Large intestine (tissue), 3 donors: ENCODE measurements around the gene PARP8. TPM values are rescaled to one million over a fixed set of nuclear protein-coding genes. Genes with fewer than 3 reads are reported as not detected.
A peak's percentile ranks its signal among the peaks of the same experiment; 100 is the strongest.

Source experiments
- DNase-seq, 2 donors: peaks; one replicate each; pipeline versions ENCODE4 v3.0.0 to v3.0.0-alpha.2; 2013
- H3K27ac ChIP-seq: one replicate; pipeline ENCODE4 v1.5.1; 2013; ENCODE audit warnings: low read length
- H3K27me3 ChIP-seq: 2 replicates; pipeline ENCODE4 v1.6.1; 2013; ENCODE audit warnings: low read length; ENCODE audit not compliant: control insufficient read depth, insufficient read depth
- H3K36me3 ChIP-seq: 2 replicates; pipeline ENCODE4 v1.6.1; 2013; ENCODE audit warnings: low read length; ENCODE audit not compliant: control insufficient read depth, insufficient read depth
- H3K4me1 ChIP-seq: one replicate; pipeline ENCODE4 v1.6.1; 2013; ENCODE audit warnings: low read length; ENCODE audit not compliant: control insufficient read depth, insufficient read depth
- H3K4me3 ChIP-seq: one replicate; pipeline ENCODE4 v1.5.1; 2013; ENCODE audit warnings: low read length
- H3K9me3 ChIP-seq: one replicate; pipeline ENCODE4 v1.6.1; 2013; ENCODE audit warnings: mild to moderate bottlenecking, low read depth, low read length, moderate library complexity; ENCODE audit not compliant: control insufficient read depth
- WGBS: methylation state at CpG from one replicate; pipeline ENCODE4 v1.1.5; 2013; ENCODE audit warnings: low lambda C conversion rate; ENCODE audit not compliant: insufficient coverage; 5-methylcytosine and 5-hydroxymethylcytosine counted together
- polyA plus RNA-seq: library from polyadenylated mRNA; unstranded; fragments of 120-200 nt; gene quantifications from one replicate; pipeline ENCODE4 v1.2.1, GENCODE V29; 2013

PARP8 gene
- polyA plus RNA-seq, 1 donor, result 16.9 TPM

DNA sequence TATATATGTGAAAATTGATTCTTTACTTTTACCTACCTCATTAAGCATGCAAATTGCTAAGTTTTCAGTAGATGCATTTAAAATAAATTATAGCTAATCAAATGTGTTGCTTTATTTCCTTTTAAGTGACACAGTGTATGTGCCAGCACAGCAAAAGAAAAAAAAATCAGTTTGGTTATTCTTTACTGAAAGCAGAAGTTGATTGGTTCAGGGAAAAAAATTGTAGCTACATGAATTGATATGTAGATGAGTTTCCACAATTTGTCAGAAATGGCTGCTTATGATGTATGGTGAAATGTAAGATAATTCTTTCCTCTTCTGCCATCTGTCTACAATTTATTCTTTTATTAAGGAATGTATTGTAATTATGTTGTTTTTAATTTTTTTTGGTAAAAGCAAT, 57.8 kb downstream of the PARP8 start:
- Histone ChIP-seq H3K27ac (no peak overlapping the region), H3K4me1 (no peaks in the 10 kb centered on the region), H3K27me3 (no peaks in the 10 kb centered on the region), H3K36me3 (no peaks in the 10 kb centered on the region), H3K4me3 (no peak overlapping the region), H3K9me3 (no peaks in the 10 kb centered on the region)
- DNase-seq, result no peak

DNA sequence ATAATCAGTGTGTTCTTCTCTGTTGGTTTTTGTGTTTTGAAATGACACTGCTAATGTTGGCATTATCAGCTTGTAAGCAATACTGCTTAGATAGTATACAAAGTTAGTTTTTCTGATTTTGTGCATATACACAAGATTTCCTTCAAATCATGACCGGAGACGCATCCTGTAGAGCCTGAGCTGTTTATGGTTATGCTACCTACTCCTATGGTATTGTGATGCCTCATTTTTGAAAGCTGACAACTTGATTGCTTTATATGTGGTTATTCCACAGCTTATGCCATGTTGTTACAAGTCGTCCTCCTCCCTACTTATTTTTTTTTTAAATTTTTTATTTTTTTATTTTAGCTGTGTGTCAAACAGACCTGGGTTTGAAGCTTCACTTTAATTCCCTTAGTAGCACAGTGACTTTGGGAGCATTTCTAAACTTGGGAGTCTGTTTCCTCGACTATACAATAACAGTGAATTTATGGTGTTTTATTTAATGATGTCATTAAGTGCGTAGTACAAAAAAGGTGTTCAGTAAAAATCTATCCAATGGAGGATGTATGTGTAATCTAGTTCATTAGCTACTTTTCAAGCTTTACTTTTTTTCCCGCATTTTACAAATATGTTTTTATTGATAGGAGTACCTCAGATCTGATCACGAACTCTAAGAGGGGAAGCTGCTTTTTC, 59.5 kb downstream of the PARP8 start:
- no peaks in the 10 kb centered on the region for H3K9me3 ChIP-seq
- no peak overlapping the region for H3K27ac ChIP-seq
- WGBS, result 92% methylated on average over 5 of the region's 7 CpGs
- H3K4me3 ChIP-seq, result no peak overlapping the region
- H3K27me3 ChIP-seq, result no peaks in the 10 kb centered on the region
- no peaks in the 10 kb centered on the region for H3K4me1 ChIP-seq
- no peaks in the 10 kb centered on the region for H3K36me3 ChIP-seq
- DNase-seq, result no peak

DNA sequence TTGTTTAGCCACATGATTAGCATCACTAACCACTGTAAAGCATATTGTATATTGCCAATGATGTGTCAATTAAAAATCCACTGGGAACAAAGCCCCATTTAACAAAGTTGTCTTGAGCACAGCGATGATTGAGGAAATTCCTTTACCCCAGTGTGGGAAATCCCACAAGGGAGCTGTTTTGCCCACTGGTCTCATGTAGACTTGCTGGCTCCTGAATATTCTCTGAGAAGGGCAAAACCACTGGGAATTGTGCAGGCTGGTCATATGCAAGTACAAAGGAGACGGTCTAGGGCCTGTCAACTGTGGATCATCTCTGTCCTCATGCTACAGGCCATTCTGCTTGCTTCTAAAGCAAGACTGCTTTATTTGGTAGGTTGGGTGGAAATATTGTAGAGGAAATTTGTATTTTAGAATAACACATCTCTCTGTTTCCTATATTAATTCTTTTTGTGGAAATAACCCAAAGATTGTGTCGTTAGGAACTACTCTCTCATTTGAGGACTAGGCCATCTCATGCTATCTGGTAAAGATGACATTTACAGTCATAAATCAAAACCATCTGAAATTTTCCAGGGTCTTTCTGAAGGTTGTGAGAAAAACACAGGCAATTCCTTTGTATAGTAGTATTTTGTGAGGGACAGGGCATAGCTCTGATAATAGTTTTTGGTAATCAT, 60.2 kb downstream of the PARP8 start:
- no peaks in the 10 kb centered on the region for H3K9me3 ChIP-seq
- H3K27ac ChIP-seq, result no peak overlapping the region
- H3K4me3 ChIP-seq, result no peak overlapping the region
- WGBS, result 60% methylated on average over 1 of the region's 3 CpGs
- DNase-seq, result no peak
- no peaks in the 10 kb centered on the region for H3K27me3 ChIP-seq
- no peaks in the 10 kb centered on the region for H3K36me3 ChIP-seq
- H3K4me1 ChIP-seq, result no peaks in the 10 kb centered on the region

GRCh38 chr5:50727149-50727496, 60.7 kb downstream of the PARP8 start:
- Histone ChIP-seq H3K27me3 (no peaks in the 10 kb centered on the region), H3K4me1 (no peaks in the 10 kb centered on the region), H3K27ac (no peak overlapping the region), H3K36me3 (no peaks in the 10 kb centered on the region), H3K4me3 (no peak overlapping the region), H3K9me3 (no peaks in the 10 kb centered on the region)
- no peak for DNase-seq
- WGBS, result 80% methylated on average over 1 of the region's 5 CpGs

DNA sequence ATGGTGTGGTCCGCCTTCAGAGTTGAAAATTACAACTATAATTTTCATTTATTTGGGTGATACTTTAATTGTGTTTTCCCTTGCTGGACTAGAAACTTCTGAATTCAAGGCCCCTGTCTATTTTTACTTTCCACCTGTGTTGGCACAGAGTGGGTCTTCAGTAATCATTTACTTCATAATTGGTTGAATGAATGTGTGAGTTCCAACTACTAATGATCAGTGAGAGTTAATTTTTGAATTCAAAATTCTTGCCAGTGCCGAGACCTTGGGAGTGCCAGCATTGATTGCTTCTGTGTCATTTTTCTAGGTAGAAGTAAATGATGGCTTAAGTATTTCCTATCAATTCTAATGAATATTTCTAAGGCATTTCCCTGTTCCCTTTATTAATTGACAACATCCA, 61.4 kb downstream of the PARP8 start:
- no peaks in the 10 kb centered on the region for H3K4me1 ChIP-seq
- H3K27me3 ChIP-seq, result no peaks in the 10 kb centered on the region
- H3K9me3 ChIP-seq, result no peaks in the 10 kb centered on the region
- H3K27ac ChIP-seq, result no peak overlapping the region
- WGBS, result no CpG with 5 or more reads among the region's 2 CpGs
- DNase-seq, result no peak
- H3K36me3 ChIP-seq, result no peaks in the 10 kb centered on the region
- H3K4me3 ChIP-seq, result no peak overlapping the region

DNA sequence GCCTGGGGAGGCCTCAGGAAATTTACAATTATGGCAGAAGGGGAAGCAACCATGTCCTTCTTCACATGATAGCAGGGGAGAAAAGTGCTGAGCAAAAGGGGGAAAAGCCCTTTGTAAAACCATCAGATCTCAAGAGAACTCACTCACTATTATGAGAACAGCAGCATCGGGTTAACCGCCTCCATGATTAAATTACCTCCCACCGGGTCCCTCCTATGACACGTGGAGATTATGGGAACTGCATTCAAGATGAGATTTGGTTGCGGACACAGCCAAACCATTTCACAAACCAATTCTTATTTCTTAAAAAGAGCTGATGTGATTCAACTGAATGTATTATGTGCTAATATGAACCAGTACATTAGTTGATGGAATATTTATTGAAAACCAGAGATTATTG, 63.9 kb downstream of the PARP8 start:
- Histone ChIP-seq H3K36me3 (no peaks in the 10 kb centered on the region), H3K9me3 (no peaks in the 10 kb centered on the region), H3K27ac (no peak overlapping the region), H3K4me3 (no peak overlapping the region), H3K27me3 (no peaks in the 10 kb centered on the region), H3K4me1 (no peaks in the 10 kb centered on the region)
- 100% methylated on average over 1 of the region's 5 CpGs for WGBS
- no peak for DNase-seq

- DNase-seq, result no peak
- no peaks in the 10 kb centered on the region for H3K27me3 ChIP-seq
- H3K4me1 ChIP-seq, result no peaks in the 10 kb centered on the region
- no peaks in the 10 kb centered on the region for H3K9me3 ChIP-seq
- H3K27ac ChIP-seq, result no peak overlapping the region
- H3K4me3 ChIP-seq, result no peak overlapping the region
- H3K36me3 ChIP-seq, result no peaks in the 10 kb centered on the region
- 71% methylated on average over 1 of the region's 4 CpGs for WGBS
These were observed 64.4 kb downstream of the PARP8 start for GRCh38 chr5:50730841-50731240.

DNA sequence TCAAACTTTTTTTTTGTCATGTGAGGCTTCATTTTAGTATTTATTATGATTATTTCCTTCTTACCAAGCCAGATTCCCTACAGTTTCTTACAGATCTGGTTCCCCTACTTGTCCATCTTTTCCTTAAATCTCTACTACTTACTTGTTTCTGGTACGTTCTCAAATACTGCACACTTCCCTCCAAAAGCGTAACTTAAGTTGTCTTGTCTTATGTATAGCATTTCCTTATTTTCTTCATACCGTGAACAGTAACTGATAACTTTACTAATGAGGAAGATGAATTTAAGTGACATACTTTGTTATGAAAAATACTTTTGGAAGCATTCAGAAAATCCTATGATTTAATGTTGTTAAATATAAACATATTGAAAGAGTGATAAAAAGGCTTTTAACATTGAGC, 67.3 kb downstream of the PARP8 start:
- H3K27me3 ChIP-seq, result no peaks in the 10 kb centered on the region

DNA sequence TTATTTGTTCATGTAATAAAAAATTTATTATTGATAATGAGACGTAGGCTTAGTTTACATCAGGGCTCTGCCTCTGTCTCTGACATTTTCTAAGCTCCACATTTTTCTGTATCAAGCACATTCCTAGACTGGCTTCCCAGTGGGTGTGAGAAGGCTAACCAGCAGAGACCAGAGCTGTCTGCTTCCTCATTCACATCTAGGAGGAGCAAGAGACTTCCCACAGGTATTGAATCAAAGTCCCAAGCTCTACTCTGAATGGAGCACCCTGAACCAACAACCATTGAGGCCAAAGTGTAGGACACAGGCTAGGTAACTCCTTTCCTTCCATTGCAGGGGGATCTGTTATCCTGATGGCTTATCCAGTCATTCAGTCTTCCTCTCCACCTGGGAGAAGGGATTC, 72.4 kb downstream of the PARP8 start:
- WGBS, result no CpG with 5 or more reads among the region's 1 CpG
- H3K4me1 ChIP-seq, result no peaks in the 10 kb centered on the region

More for the DNA sequence above, 67.3 kb downstream of the PARP8 start:
- H3K9me3 ChIP-seq, result no peaks in the 10 kb centered on the region
- WGBS, result 84% methylated on average over 2 of the region's 3 CpGs
- H3K36me3 ChIP-seq, result no peaks in the 10 kb centered on the region
- H3K4me1 ChIP-seq, result no peaks in the 10 kb centered on the region
- DNase-seq, result no peak
- no peak overlapping the region for H3K4me3 ChIP-seq
- no peak overlapping the region for H3K27ac ChIP-seq

DNA sequence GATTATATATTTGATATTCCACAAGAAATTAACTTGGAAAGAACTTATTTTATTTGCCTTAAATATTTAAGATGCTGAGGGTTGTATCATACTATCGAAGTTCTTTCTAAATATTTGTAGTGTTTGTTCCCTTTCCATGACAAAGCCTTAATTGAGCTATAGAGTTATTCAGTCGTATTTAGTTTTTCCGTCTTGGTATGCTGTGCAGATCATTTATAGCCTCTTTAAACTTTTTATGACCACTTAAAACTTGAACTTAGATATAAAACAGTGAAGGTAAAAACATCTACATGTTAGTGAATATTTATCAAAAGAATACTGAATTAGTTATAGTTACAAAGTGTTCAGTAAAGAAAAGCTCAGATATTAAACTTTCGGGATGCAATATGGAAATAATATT, 74.4 kb downstream of the PARP8 start:
- no peak for DNase-seq
- H3K4me3 ChIP-seq, result no peak overlapping the region
- no peaks in the 10 kb centered on the region for H3K36me3 ChIP-seq
- H3K27me3 ChIP-seq, result no peaks in the 10 kb centered on the region
- no peaks in the 10 kb centered on the region for H3K4me1 ChIP-seq
- no peaks in the 10 kb centered on the region for H3K9me3 ChIP-seq
- H3K27ac ChIP-seq, result no peak overlapping the region
- WGBS, result 100% methylated on average over 2 of the region's 4 CpGs

More for the DNA sequence above, 72.4 kb downstream of the PARP8 start:
- Histone ChIP-seq H3K27me3 (no peaks in the 10 kb centered on the region), H3K4me3 (no peak overlapping the region), H3K27ac (no peak overlapping the region), H3K36me3 (no peaks in the 10 kb centered on the region), H3K9me3 (no peaks in the 10 kb centered on the region)
- no peak for DNase-seq

GRCh38 chr5:50744776-50745175, 78.3 kb downstream of the PARP8 start:
- Histone ChIP-seq H3K9me3 (no peaks in the 10 kb centered on the region), H3K27me3 (no peaks in the 10 kb centered on the region), H3K4me1 (no peaks in the 10 kb centered on the region), H3K36me3 (no peaks in the 10 kb centered on the region), H3K4me3 (no peak overlapping the region), H3K27ac (no peak overlapping the region)
- DNase-seq, result peak; percentile 23 to 74
- WGBS, result 46% methylated on average over 2 of the region's 2 CpGs
